ENCODE results near the gene PPP3CA.

PPP3CA gene

DNA sequence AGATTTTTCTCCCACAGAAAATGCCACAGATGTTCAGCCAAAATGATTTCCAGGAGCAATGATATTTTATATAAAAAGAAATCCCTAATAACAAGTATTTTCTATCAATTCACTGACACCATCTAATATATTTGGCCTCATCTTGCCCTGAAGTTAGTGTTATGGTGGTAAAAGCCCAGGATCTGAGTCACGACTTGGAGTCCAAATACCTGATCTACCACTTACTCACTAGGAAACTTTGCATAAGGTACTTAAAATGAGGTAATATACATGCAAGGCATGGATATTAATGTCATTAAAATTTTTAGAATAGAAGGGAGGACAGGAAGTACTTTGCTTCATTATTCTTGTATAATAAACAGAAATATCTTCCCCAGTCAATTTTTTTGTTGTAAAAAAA lies 16.3 kb downstream of the PPP3CA start:
- no peak for DNase-seq (ENCODE audit: low spot score)

DNA sequence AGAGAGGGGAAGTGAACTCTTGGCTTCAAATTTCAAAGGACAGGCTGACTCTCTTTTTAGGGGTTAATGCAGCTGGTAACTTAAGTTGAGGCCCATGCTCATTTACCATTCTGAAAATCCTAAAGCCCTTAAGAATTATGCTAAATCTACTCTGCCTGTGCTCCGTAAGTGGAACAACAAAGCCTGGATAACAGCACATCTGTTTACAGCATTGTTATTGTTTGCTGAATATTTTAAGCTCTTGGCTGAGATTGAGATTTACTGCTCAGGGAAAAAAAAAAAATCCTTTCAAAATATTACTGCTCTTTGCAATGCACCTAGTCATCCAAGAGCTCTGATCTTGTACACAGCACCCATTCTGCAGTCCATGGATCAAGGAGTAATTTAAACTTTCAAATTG lies 17.7 kb downstream of the PPP3CA start:
- no peak for DNase-seq (ENCODE audit: low spot score)

DNA sequence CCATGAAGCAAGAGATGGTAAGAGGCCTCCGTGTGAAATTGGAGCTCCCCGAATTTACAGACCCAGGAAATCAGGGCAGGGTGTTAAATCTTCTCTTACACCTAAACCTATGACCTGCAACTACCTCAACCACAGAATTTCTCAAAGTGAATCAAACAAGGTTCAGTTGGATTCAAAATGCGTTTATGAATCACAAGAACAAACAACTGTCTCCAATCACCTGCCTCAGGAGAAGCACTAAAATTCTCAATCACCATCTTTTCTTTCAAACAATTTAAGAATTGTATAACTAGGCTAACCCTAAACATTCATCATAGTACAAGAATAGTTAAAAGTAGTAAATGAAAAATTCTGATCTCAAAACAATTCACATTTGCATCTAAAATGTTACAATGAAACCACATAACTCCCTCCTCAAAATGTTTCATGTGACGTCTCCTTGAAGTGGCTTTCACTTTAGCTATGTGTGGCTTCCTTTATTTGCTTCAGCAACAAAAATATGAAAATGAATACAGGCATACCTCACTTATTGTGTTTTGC lies 19.2 kb downstream of the PPP3CA start:
- no peak for DNase-seq (ENCODE audit: low spot score)

DNA sequence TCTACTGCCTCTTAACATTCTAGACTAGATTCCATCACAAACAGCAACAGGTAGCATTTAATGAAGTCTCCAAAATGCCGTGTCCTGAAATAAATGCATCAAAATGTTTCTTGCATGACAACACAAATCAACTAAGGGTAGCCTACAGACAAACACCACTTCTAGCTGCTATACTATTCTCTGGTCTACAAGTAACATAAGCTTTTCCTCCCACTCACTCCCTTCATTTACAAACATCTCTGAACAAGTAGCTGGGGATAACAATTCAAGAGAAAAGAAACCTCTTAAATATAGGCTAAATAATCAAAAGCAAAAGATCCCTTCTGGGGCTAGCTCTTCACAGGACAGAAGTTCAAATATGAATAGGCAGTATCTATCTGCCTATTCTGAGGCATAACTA lies 20.8 kb downstream of the PPP3CA start:
- DNase-seq (ENCODE audit: low spot score) = no peak

DNA sequence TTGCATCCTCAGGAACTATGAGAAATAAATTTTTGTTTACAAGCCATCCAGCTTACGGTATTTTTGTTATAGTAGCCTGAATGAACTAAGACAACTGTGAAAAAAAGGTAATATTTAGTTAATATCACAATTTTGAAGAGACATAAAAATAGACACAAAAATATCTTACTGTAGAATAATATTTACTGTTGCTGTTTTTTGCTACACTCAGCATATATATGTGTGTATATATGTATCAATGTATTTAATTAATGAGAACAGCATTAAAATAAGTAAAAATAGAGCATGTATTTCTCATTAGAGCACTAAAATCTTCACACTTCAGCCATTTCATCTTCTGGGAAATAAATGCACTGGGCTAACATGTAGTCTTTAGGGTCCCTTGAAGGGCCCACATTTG lies 24.6 kb downstream of the PPP3CA start:
- no peak for DNase-seq (ENCODE audit: low spot score)

DNA sequence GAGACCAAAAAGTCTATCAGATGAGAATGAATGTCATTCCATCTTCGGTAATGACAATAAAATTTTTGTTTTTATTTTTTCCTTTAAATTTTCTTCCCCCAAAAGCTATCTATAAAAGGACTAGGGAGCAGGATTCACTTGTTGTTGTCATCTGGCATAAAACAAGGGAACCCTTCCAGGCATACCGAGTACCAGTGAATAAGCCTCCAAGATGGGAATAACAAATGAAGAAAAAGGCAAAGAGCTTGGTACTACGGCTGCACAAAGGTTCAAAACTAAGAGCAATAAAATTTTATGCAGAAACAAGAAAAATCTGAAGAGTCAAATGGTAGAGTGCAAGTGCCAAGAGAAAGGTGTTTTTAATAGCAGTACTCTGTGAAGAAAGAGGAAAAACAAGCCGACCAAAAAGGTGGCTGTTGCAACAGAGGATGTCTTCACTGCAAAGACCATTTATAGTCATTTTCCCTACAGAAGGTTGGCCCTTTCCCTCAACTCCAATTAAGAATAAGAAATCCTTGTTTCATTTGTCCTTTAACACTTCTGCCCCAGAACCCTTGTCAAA lies 25.8 kb downstream of the PPP3CA start:
- DNase-seq (ENCODE audit: low spot score) = no peak

DNA sequence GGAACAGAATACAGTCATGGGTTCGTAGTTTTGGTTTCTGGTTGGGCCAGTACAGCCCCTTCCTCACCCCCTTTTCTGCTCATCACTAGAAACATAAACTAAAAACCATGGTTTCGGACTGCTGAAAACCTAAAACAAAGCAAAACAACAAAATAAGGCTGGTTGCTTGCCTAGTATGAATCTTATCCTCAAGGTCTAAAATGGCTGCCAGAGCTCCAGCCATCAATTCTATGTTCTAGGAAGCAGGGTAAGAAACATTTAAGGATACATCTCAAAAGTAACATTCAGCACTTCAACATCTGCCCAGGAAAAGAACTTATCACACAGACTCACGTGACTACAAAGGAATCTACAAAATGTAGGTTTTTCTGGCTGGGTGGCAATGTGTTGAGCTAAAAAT lies 31.5 kb downstream of the PPP3CA start:
- DNase-seq (ENCODE audit: low spot score) = no peak

DNA sequence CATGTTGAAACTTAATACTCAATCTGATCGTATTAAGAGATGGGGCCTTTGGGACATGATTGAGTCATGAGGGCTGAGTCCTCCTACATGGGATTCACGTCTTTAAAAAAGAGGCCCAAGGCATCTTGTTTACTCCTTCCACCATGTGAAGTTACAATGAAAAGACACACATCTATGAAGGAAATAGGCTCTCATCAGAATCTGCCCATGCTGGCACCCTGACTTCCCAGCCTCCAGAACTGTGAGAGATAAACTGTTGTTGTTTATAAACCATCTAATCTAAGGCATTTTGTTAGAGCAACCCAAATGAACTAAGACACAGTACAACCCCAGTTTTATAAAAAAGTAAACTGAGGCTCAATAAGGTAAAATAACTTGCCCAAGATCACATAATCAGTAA lies 32.3 kb downstream of the PPP3CA start:
- no peak for DNase-seq (ENCODE audit: low spot score)

DNA sequence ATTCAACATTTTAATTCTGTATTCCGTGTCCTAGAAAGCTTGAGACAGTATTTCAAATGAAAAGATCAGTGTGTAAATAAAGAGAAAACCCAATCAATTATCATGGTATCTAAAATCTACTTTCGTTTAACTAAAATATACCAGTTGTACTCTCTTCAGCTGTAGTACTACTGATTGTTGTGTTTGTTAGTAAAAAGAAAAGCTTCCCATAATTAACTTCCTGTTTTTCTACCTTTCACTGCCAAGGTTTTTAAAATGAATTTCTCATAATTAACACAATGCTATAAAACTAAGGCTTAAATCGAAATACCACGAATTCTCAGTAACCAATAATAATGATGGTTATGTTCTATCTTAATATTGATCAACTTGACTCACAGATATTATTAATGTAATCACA lies 37.4 kb downstream of the PPP3CA start:
- DNase-seq (ENCODE audit: low spot score) = no peak

DNA sequence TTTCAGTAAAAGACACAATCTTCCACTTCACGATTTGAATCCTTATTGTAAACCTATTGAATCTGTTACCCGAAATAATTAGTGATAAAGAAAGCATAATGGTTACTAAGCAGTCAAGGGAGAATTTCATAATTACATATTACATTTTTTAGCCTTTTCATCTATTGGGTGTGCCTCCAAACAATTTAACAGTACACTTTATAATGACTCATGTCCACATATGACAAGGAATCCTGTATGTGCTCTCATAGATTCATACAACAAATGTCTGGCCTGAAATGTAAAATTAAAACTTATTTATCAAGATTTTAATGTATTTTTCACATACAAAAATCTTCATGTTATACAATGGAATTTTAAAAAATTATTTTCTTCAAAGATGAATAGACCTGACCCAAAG lies 39.4 kb downstream of the PPP3CA start:
- DNase-seq (ENCODE audit: low spot score) = no peak

DNA sequence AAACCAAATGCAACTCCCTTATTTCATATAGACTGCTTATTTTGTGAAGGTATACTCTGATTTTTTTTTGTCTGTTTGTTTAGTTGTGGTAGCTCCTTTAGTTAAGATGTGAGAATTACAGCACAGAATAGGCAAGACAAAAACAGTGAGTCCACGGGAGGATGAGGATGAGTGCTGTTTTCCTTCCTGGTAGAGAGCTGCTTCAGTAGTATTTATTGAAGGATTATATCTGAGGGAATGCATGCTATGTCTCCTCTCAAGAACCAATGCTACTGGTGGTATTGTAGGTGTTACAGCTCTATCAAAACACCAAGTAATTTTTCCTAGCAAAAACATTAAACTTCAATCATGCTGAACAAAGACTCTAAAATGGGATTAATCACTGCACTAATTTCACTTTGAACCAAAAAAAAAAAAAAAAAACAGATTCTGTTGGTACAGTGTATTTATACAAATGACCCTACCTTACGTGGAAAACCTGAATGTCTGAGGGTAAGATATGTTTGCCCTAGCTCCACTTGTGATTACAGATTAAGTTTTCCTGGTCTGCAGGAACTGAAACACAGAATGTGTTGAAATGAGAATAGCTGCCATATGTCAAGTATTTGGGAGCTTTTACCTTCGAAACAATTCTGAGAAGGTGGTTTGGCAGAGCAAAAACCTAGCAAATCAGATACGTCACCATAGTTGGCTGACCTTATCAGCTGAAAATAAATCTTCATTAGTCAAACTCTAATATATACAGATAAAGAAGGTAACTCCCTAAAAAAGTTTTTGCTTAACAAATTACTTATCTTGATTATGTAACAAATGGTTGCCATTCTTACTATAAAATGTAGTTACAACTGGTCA lies 40.3 kb downstream of the PPP3CA start:
- no peak for DNase-seq (ENCODE audit: low spot score)

DNA sequence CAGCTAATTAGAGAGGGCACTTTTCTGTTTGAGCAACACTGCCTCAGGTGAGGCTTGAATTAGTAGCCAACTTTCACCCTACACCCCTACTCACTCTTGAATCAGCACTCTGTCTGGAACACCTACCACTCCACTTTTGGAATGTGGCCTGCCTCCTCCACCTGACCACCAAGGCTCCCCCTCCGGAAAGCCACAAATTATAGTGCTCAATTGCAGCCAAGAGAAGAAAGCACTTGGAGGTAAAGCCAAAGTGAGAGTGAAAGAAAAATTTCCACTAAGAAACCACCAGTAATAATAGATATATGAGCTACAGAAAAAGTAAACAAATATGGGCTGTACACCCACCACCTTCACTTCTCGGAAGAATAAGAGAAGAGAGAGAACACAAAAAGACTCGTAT lies 41.1 kb downstream of the PPP3CA start:
- DNase-seq (ENCODE audit: low spot score) = no peak

DNA sequence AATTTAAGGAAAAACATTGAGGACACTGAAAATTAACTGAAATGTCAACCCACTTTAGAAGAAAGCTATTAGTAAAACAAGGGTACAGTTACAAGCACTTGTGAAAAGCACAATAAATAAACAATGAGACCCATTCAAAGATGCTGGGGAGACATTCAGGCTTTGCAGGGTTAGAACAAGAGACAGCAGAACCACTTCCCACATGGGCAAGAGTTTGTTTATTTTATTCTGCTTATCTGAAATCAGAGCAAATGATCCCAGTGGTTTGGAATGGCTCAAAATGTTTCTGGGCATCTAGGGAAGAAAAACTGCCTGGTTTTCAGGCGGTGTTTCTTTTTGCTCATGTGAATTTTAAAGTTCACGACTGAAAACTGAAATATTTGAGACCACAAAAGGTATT lies 42.4 kb downstream of the PPP3CA start:
- no peak for DNase-seq (ENCODE audit: low spot score)

DNA sequence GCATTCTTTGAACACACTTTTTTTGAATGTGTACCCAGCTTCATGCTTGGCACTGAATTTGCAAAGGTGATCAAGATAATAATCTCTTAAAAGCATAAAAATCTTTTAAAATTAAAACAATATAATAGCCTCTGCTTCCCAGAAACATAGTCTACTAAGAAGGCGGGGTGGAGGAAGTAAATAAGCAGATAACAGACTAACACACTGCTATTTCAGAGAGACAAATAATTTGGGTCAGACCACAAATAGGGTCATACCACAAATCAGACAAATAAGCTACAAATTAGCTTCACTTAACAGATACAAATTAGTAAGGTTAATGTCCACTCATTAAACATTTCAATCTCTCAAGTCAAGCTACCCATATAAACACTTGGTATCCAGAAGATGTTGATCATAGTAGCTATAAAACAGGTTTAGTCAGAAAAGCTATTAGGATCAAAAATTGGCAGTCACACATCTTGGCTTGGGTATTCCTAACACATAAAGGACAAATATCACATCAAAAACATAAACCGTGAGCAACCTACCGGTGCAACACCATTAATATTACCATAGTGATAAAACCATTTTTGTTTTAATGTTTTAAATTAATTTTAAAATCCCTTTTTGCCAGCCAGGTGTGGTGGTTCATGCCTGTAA lies 47.3 kb downstream of the PPP3CA start:
- DNase-seq (ENCODE audit: low spot score) = no peak

DNA sequence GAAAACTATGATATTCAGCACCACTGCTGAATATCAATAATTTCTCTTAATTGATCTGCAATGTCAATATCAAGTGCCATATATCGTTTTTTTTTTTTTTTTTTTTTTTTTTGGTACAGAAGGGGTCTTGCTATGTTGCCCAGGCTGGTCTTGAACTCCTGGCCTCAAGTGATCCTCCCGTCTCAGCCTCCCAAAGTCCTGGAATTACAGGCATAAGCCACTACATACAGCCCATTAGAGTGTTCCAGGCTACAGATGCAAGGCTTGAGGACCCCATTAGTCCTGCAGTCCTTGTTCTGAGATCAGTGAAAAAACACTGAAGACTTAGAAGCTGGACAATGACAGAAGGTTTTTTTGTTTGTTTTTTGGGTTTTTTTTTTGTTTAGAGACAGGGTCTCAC lies 48.3 kb downstream of the PPP3CA start:
- DNase-seq (ENCODE audit: low spot score) = no peak

DNA sequence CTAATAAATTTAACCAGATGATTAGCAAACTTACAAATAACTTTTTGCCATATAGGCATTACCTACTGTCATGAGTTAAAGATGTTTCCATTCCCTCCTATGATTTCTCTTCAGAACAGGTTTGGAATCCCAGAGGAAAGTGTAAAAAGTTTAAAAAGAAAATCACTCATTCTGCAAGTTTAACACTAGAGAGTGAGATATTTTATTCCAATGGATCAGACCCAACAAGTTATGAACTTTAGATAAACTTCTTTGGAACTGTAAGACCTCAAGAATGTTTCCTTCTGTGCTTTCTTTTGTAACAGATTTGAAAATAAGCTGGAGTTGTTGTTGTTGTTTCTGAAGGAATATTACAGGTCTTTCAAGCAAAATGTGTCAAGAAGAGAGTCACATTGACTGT lies 51.6 kb downstream of the PPP3CA start:
- no peak for DNase-seq (ENCODE audit: low spot score)

DNA sequence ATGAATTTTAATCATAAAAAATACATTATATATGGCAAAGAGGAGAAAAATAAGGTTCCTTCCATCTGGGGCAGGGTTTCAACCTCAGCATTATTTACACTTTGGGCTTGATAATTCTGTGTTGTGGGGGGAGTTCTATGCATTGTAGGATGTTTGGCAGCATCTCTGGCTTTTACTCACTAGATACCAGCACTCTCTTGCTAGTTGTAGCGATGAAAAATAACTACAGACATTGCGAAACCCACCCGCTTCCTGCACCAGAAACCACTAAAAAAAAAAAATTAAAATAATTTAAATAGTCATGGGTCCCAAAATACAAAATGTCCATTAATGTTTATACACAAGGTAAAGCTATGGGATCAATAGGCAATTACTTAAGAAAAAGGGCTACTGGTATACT lies 52.7 kb downstream of the PPP3CA start:
- no peak for DNase-seq (ENCODE audit: low spot score)

DNA sequence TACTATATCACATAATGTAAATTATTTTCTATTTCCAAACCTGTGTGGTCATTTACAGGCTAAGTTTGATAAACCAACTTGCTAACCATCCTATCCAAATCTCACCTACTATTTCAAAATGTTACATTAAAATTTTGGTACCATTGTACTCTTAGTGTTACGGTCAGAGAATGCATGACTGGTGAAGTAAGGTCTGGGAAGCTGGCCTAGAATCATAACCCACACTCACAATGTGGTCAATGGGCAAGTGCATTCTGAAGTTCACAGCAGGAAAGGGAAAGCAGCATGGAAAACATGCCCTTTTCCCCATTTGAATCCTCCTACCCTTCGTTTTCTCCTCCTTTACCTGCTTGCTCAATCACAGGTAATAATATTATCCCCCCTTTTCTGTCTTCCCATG lies 54.4 kb downstream of the PPP3CA start:
- DNase-seq (ENCODE audit: low spot score) = no peak

DNA sequence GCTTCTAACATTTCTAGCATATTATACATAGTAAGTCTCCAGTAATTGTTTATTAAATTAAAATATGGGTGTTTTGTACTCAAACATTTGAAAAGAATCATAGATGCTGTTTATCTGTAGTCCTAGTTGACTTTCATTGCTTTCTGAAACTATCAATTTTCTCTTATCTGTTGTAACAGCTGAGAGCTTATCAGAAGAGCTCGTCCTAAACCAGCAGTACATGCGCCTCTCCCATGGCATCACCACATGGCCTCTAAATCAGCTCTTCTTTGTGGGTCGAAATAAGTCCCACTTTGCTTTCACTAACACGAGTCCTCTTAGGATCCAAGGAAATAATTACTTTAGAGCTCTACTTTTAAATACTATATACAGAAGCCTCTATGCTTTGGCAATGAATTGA lies 55.1 kb downstream of the PPP3CA start:
- no peak for DNase-seq (ENCODE audit: low spot score)

DNA sequence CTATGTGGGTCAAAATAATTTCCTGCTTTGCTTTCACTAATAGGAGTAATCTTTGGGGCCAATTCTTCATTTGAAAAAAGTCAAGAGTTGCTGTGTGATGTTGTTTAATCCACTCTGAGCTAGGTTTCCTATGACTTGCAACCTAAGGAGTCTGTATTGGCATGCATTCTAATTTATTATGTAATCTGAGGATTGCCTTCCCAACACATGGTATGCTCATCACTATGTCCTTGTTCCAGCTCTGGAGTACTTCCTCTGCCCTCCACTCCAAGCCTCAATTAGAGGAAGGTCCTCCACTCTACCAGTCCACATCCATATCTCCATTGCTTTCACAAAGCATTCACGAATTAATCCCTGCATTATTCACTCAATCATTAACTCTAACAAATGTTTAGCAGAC lies 56.1 kb downstream of the PPP3CA start:
- no peak for DNase-seq (ENCODE audit: low spot score)

DNA sequence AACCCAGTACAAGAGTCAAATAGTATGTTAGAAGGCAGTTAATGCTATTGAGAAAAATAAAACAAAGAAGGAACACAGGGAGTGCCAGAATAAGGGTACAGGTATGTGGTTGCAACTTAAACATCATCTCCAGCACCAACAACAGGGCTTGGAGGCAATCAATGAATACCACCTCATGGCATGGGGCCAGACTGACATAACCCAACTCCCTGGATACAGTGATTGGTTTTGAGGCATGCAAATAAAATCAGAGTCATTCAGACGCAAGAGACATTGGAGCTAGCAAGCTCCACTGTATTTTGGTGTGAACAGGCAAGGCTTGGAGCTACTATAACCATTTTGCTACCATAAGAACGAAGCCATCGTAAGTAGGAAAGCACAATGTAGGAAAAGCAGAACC lies 56.7 kb downstream of the PPP3CA start:
- no peak for DNase-seq (ENCODE audit: low spot score)

DNA sequence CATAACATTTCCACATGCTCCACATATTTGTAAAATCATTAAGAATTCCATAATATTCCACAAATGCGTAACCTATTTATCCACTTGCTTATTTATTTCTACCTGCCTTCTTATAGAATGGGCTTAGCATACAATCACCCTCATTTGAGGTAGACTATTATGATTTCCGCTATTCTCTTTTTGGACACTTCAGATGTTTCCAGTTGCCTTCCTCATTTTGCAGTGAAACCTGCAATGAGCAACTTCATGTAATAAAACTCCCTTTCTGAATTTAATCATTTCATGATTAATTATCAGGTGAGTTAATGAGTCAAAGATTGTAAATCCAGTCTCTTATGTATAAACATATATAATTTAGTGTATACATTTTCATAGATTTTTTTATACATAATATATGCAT lies 58.0 kb downstream of the PPP3CA start:
- DNase-seq (ENCODE audit: low spot score) = no peak

DNA sequence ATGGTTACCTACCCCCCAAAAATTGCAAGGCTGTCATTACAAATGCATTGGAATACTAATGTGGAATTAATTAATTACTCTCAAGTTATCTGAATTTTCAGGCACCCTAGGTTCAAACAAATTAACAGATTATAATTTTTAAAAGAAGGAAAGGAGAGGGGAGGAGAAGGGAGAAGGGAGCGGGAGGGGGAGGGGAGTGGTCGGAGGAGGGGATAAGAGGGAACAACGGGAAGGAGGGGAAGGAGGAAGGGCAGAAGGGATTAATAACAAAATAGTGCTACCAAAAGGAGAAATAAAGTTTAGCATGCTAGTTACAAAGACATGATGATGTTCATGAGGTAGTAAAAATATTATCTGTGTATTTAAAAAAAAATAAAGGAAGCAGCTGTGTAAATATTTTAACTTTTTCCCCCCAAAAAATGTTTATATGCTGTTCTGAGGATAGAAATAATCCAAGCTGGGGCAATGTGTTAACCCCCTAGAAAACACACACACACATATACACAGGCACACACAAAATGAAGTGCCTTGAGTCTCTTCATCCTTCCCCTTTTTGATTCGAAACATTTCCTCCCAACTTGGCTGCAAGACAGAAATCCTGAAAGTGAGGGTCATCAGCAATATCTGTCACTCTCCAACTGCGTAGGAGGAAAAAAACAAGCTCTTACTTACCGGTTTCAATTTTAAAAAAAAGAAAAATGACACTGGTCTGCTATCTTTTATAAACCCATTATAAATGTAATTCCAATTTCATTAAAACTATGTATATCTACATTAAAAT lies 58.8 kb downstream of the PPP3CA start:
- DNase-seq (ENCODE audit: low spot score) = no peak

All from HuH-7 (cell line).